OCI-LY1 (cell line): ENCODE results near the gene BUB1B.

Source experiments
- CTCF ChIP-seq: fragments of 200-600 bp; sonication (generic), shearing (Covaris generic); IDR thresholded peaks from 2 replicates; pipeline ENCODE4 v1.5.1; 2017; ENCODE audit warnings: mild to moderate bottlenecking, antibody characterized with exemption, low read length, moderate library complexity, mixed read lengths
- EZH2 ChIP-seq: fragments of 200-600 bp; sonication (generic), shearing (Covaris generic); IDR thresholded peaks from 2 replicates; pipeline ENCODE4 v1.8.0; 2017; ENCODE audit warnings: borderline replicate concordance, mixed run types, mild to moderate bottlenecking, antibody characterized with exemption, low read length, moderate library complexity, mixed read lengths

GRCh38 chr15:40240619-40241221 lies 79.9 kb downstream of the BUB1B start:
- TF ChIP-seq CTCF (no peak), EZH2 (no peak)
